HG03066 (cell line): ENCODE measurements around the gene AASDHPPT.
"Not testable (repeated sequence)": the region's sequence is repeated elsewhere in the genome, so short reads cannot be mapped to it uniquely, and the experiment has no call there.

Source experiments
- ATAC-seq: cut with Tn5 transposase; IDR thresholded peaks from one replicate; pipeline ENCODE4 v1.9.1; 2021; ENCODE audit warnings: low read depth; ENCODE audit not compliant: unreplicated experiment

Gene AASDHPPT

GRCh38 chr11:106077609-106078455 is at the start of gene AASDHPPT:
Gene AASDHPPT (plus strand): TSS chr11:106077662. CDS start chr11:106077711, 49 bp downstream.
- ATAC-seq, result peak; percentile 19

- ATAC-seq, result no peak
These were observed 46.9 kb upstream of the AASDHPPT start for GRCh38 chr11:106030609-106031008.

- ATAC-seq, result no peak
These were observed 46.2 kb upstream of the AASDHPPT start for GRCh38 chr11:106031202-106031810.

GRCh38 chr11:106031936-106032335 is 45.5 kb upstream of the AASDHPPT start:
- ATAC-seq, result no peak

GRCh38 chr11:106032861-106033260 is 44.6 kb upstream of the AASDHPPT start:
- ATAC-seq, result no peak

- no peak for ATAC-seq
These were observed 33.9 kb upstream of the AASDHPPT start for GRCh38 chr11:106043540-106043939.

GRCh38 chr11:106047631-106048030 is 29.8 kb upstream of the AASDHPPT start:
- ATAC-seq, result no peak

GRCh38 chr11:106049727-106050476 is 27.6 kb upstream of the AASDHPPT start:
- no peak for ATAC-seq

GRCh38 chr11:106051103-106051502 is 26.4 kb upstream of the AASDHPPT start:
- ATAC-seq, result no peak

GRCh38 chr11:106058377-106058776 is 19.1 kb upstream of the AASDHPPT start:
- ATAC-seq, result not testable (repeated sequence)

GRCh38 chr11:106059617-106060016 is 17.8 kb upstream of the AASDHPPT start:
- ATAC-seq, result no peak

GRCh38 chr11:106061249-106061784 is 16.1 kb upstream of the AASDHPPT start:
- no peak for ATAC-seq

GRCh38 chr11:106061954-106062949 is 15.2 kb upstream of the AASDHPPT start:
- no peak for ATAC-seq

GRCh38 chr11:106063009-106063408 is 14.5 kb upstream of the AASDHPPT start:
- no peak for ATAC-seq

GRCh38 chr11:106070606-106071005 is 6.9 kb upstream of the AASDHPPT start:
- no peak for ATAC-seq

GRCh38 chr11:106072804-106073203 is 4.7 kb upstream of the AASDHPPT start:
- ATAC-seq, result no peak

- ATAC-seq, result no peak
These were observed 1.1 kb upstream of the AASDHPPT start for GRCh38 chr11:106076171-106076918.

- peak; percentile 94 for ATAC-seq
These were observed 398 bp upstream of the AASDHPPT start, which contains the start of gene KBTBD3 for GRCh38 chr11:106076919-106077608. Gene KBTBD3 (minus strand): TSS chr11:106077347. CDS start chr11:106059097, 18,250 bp downstream.
